NCI-H446 treated with DMSO at 0.1 percent for 48 hours (cell line): ENCODE measurements around the gene B4GALNT3.
A peak's percentile ranks its signal among the peaks of the same experiment; 100 is the strongest.

Experiments used
- DNase-seq: peaks from one replicate; lab custom pipeline; 2025; lab: John Stamatoyannopoulos, UW

Gene B4GALNT3

DNA sequence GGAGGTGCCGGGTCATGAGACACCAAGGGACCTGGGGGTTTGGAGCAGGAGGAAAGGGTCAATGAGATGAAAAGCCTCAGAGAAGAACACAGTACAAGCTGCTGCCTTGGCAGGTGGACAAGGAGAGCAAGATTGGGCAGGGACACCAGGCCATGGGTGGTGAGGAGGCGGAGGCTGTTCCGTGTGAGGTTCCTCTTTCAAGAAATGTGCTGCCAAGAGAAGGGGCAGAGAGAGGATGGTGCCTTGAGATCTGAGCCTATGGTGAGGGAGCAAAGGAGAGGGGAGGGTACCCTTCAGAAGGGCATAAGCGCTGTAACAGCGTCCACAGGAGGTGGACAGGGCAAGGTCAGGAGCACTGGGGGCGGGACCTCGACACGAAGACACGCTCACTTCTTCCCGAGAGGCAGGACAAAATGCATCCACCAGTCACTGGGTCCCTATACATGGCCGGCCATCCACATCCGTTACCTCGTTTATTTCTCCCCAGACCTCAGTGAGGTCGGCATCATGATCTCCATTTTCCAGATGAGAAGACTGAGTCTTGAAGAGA, 100.2 kb downstream of the B4GALNT3 start:
- no peak for DNase-seq

GRCh38 chr12:560691-561390, 101.1 kb downstream of the B4GALNT3 start:
- no peak for DNase-seq

GRCh38 chr12:561391-561705, 101.6 kb downstream of the B4GALNT3 start:
- no peak for DNase-seq

- no peak for DNase-seq
Measured at GRCh38 chr12:561908-562593, 102.3 kb downstream of the B4GALNT3 start.

DNA sequence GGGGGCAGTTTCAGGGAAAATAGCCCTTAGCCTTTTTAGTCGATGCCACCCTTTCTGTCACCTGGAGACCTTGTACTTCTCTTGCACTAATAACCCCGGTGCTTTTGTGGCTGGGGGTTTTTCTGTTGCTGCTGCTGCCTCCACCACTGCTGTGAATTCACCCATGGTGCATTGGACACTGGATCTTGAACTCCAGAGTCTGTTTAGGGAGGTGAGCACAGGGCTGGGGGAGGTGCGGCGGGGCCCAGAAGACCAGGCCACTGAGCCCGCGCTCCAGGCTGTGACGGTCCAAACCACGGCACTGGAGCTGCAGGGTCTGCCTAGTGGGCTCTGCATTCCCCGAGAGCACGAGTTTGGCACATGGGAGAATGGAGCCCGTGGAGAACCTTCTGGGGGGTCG, 102.9 kb downstream of the B4GALNT3 start:
- DNase-seq: no peak

GRCh38 chr12:563250-563781, 103.6 kb downstream of the B4GALNT3 start:
- DNase-seq: no peak

GRCh38 chr12:563787-564298, 104.1 kb downstream of the B4GALNT3 start:
- no peak for DNase-seq

DNA sequence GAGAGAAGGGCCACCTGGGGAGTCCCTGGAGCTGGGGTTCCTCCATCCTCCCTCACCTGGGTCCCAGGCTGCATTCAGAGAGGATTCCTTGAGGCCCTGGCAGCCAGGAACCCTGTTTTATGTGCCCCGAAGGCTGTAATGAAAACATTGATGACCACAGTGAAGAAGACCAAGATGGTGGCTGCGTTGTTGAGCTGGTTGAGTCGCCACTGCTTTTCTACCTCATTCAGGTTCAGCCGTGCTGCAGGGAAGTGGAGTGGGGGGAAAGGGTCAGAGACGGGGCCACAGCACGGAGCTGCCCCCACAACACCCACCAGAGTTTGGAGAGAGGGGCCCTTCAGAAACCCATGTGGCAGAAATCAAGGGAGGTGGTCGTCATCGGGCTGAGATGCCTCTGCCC, 105.4 kb downstream of the B4GALNT3 start:
- DNase-seq: no peak

- no peak for DNase-seq
Measured at GRCh38 chr12:565589-566105, 105.9 kb downstream of the B4GALNT3 start.

- DNase-seq: no peak
Measured at GRCh38 chr12:568486-568885, 108.7 kb downstream of the B4GALNT3 start.

GRCh38 chr12:569091-569676, 109.4 kb downstream of the B4GALNT3 start:
- no peak for DNase-seq

- peak; percentile 39 for DNase-seq
Measured at GRCh38 chr12:569803-570434, 110.2 kb downstream of the B4GALNT3 start.

DNA sequence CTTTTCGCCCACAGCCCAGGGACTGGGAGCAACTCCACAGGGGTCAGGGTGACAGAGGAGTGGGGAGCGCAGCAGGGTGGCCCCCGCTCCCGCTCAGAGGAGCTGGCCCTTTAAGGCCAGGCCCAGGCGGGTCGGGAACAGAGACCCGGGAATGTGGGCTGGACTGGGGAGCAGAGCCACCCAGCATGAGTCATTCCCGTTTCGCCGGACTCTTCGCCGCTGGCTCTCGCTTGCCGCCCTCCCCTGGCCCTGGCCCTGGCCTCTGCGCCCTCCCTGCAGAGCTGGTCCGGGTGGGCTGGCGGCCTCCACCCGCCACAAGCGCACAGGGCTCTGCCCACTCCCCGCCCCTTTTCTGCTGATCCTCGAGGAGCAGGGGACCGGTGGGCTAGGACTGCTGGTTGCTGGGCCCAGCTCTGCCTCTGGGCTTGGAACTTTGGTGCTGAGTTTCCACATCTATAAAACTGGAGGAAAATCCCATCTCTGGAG, 110.7 kb downstream of the B4GALNT3 start:
- DNase-seq: no peak

DNA sequence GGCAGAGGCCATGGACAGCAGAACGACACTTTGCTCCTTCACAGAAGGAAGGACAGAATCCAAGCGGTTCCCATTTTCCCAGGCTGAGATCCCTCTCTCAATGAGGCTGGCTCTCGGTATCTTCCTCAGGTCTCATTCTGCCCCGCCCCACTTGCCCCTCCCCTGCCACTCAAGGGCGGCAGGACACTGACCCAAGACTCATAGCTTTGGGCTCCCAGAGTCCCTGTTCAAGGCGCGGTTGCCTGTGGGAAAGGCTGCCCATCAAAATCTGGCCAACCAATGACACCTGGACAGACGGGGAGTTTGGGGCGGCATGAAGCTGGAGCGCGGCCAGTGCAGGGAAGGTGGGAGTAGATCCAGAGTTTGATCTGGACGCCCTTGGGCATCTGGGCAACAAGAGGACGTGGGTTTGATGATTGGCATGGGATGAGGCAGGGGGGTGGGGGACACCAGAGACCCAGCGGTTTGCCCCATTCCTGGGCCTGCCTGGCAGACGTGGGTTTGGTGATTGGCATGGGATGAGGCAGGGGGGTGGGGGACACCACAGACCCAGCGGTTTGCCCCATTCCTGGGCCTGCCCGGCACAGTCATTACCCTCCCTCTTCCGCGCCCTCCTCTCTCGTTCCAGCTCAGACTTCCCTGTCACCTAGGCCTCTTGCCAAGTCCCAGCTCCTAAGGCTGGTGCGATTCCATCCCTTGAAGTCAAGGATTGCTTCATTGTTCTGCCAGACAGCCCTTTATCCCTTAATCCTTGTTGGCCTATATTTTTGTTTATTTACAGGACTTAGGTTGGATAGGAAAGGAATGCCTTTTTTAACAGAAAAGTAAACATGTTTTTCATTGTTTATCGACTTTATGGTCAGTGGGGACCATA, 111.4 kb downstream of the B4GALNT3 start:
- DNase-seq: peak; percentile 44

DNA sequence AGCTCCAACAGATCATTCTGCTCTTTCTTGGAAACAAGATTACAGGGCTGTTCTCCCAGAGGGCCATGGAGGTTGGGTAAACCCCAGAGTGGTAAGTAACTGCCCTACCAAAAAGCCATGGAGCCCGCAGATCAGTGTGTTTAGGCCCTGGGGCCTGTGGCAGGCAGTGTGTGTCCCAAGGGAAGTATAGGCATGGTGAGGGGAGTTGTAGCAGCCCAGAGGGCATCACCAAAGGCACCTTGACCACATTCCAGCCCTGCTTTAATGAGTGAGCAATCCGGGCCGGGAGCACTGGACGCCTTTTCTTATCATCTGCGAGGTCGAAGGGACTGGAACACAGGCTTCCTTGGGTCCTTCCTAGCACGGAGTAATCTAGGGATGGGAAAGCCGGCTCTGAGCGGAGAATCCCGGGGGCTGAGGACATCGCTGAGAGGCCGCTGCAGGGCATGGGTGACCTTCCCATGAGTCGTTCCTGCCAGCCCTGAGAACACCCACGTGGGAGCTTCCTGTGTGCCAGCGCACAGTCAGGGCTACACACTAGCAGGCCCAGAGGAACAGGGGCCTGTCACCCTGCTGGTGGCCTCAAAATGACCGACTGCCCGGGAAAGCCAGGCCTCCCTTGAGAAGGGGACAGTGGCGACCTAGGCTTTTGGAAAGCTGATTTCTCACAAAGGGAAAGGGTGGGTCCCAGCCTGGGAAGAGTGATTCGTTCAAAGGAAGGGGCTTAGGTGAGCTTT, 112.2 kb downstream of the B4GALNT3 start:
- no peak for DNase-seq

DNA sequence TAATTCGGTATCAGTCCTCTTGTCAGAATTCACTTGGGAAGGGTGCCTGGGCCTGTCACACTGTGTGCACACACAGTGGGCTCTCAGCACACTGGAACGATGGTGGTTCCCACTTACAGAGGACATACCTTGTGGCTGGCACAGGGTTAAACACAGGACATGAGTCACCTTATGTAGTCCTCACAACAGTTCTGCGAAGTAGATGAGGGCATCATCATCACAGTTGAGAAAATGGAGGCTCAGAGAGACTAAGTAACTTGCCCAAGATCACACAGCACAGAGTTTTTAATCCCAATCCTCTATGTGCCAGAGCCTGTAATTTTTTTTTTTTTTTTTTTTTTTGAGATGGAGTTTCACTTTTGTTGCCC, 112.8 kb downstream of the B4GALNT3 start:
- no peak for DNase-seq

DNA sequence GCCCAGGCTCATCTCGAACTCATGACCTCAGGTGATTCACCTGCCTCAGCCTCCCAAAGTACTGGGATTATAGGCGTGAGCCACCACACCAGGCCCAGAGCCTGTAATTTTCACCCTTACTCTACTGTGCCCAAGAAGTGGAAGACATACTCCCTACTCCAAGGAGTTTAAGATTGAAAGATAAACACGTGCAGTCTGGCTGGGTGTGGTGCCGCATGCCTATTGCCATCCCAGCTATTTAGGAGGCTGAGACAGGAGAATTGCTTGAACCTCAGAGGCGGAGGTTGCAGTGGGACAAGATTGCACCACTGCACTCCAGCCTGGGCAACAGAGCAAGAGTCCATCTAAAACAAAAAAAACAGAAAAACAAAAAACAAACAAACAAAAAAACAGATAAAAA, 113.5 kb downstream of the B4GALNT3 start:
- no peak for DNase-seq

DNA sequence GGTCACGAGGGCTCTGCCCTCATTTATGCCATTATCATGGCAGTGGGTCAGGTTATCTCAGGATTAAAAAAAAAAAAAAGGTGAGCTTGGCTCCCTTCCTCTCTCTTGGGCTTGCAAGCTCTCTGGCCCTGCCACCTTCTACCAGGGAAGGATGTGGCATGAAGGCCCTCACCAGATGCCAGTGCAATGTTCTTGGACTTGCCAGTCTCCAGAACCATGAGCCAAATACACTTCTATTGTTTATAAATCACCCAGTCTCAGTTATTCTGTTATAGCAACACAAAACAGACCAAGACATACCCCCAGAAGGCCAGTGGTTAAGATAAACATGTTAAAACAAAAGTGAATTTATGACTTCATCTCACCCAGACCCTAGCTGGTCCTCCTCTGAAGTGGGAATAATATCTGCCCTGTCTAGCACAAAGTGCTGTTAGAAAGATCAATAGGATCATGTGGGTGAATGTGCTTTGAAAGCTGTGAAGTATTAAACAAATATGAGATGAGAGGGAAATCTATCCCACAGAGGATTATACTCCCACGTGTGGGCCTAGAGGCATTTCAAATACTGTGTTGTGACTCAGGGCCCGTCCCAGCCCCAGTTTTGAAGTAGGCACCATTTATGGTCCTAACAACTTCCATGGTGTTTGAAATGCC, 114.9 kb downstream of the B4GALNT3 start:
- no peak for DNase-seq

DNA sequence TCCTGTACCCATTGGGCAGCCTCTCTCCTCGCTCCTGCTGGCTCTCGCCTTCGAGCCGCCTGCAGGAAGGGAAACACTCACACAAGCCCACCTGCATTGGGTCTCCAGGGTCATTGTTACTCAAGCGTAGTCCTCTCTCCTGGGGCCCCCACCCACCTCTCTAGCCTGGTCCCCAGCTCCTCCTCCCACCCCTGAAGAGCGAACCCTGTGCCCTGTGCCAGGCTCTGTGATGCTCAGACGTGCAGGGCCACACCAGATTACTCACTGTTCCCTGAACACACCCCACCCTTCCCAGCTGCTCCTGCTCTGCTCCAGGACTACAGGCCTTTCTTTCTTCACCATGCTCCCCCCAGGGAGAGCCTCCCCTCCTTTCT, 115.4 kb downstream of the B4GALNT3 start:
- no peak for DNase-seq
